PC-3 (cell line): ENCODE measurements around the gene IKBKE. TPM values are rescaled to one million over a fixed set of nuclear protein-coding genes. Genes with fewer than 3 reads are reported as not detected.
"Not testable (repeated sequence)": the region's sequence is repeated elsewhere in the genome, so short reads cannot be mapped to it uniquely, and the experiment has no call there.

Experiments used
- ATAC-seq: fragments of 200-7000 bp; cut with Tn5 transposase; 2 replicates; pipeline ENCODE4 v1.9.1; 2020; ENCODE audit warnings: mild to moderate bottlenecking, moderate library complexity
- BruUV-seq: library from RNA; stranded (reverse); fragments of 400-500 nt; replicated peaks from 2 replicates; lab custom pipeline; 2021; lab: Mats Ljungman, UMichigan
- CTCF ChIA-PET: fragments of 300-600 bp; sonication (Branson Sonifier 250); formaldehyde crosslinking; loops from one replicate; lab custom pipeline; 2022; ENCODE audit warnings: antibody characterized with exemption; lab: Charles Lee
- POLR2A ChIA-PET: fragments of 300-600 bp; sonication (Branson Sonifier 250); formaldehyde crosslinking; loops from one replicate; lab custom pipeline; 2022; ENCODE audit warnings: antibody characterized with exemption; ENCODE audit not compliant: unreplicated experiment; lab: Charles Lee
- DNase-seq: peaks from one replicate; pipeline ENCODE4 v3.0.0-alpha.2; 2015
- H2AFZ ChIP-seq: fragments of 300-600 bp; sonication (generic); 2 replicates; pipeline ENCODE4 v1.6.0; 2016; ENCODE audit warnings: antibody characterized with exemption, low read length
- H3F3A ChIP-seq: fragments of 300-600 bp; sonication (generic); one replicate; pipeline ENCODE4 v1.6.0; 2017; ENCODE audit warnings: antibody characterized with exemption, low read length, control low read depth, mild to moderate bottlenecking; ENCODE audit not compliant: unreplicated experiment
- H3K27ac ChIP-seq: fragments of 300-600 bp; sonication (generic); 2 replicates; pipeline ENCODE4 v1.5.1; 2016; ENCODE audit warnings: mild to moderate bottlenecking, low read length
- H3K27me3 ChIP-seq: fragments of 300-600 bp; sonication (generic); 2 replicates; pipeline ENCODE4 v1.6.1; 2016; ENCODE audit warnings: low read length, mixed read lengths
- H3K36me3 ChIP-seq: fragments of 300-600 bp; sonication (generic); 2 replicates; pipeline ENCODE4 v1.6.1; 2016; ENCODE audit warnings: low read depth, mixed run types, low read length, mixed read lengths
- H3K4me1 ChIP-seq: fragments of 300-600 bp; sonication (generic); 2 replicates; pipeline ENCODE4 v1.5.1; 2016; ENCODE audit warnings: low read length; ENCODE audit not compliant: insufficient read depth
- H3K4me2 ChIP-seq: fragments of 300-600 bp; sonication (generic); 2 replicates; pipeline ENCODE4 v1.6.0; 2016; ENCODE audit warnings: low read length
- H3K4me3 ChIP-seq: fragments of 300-600 bp; sonication (generic); 2 replicates; pipeline ENCODE4 v1.5.1; 2016; ENCODE audit warnings: mild to moderate bottlenecking, low read length, mixed read lengths
- H3K79me2 ChIP-seq: fragments of 300-600 bp; sonication (generic); 2 replicates; pipeline ENCODE4 v1.6.1; 2017; ENCODE audit warnings: low read length, mixed read lengths
- H3K9ac ChIP-seq: fragments of 300-600 bp; sonication (generic); 2 replicates; pipeline ENCODE4 v1.6.0; 2016; ENCODE audit warnings: mild to moderate bottlenecking, low read length
- H3K9me2 ChIP-seq: fragments of 300-600 bp; sonication (generic); replicated peaks from 2 replicates; pipeline ENCODE4 v1.6.1; 2016; ENCODE audit warnings: mixed run types, low read length, mixed read lengths
- H3K9me3 ChIP-seq: fragments of 300-600 bp; sonication (generic); 2 replicates; pipeline ENCODE4 v1.6.1; 2016; ENCODE audit warnings: low read length, mixed read lengths
- H4K20me1 ChIP-seq: fragments of 300-600 bp; sonication (generic); 2 replicates; pipeline ENCODE4 v1.6.1; 2016; ENCODE audit warnings: low read length, mixed read lengths
- CTCF ChIP-seq: fragments of 300-600 bp; sonication (generic); conservative IDR thresholded peaks from 2 replicates; pipeline ENCODE4 v1.5.1; 2017; ENCODE audit warnings: antibody characterized with exemption, low read depth, mild to moderate bottlenecking, low read length
- EZH2 ChIP-seq: fragments of 300-600 bp; sonication (generic); IDR thresholded peaks from one replicate; pipeline ENCODE4 v1.6.1; 2017; ENCODE audit warnings: antibody characterized with exemption, mild to moderate bottlenecking, low read length; ENCODE audit not compliant: unreplicated experiment
- EZH2phosphoT487 ChIP-seq: fragments of 300-600 bp; sonication (generic); IDR thresholded peaks from 2 replicates; pipeline ENCODE4 v1.6.1; 2018; ENCODE audit warnings: mild to moderate bottlenecking, antibody characterized with exemption, low read length, borderline replicate concordance
- intact Hi-C: fragments of 100-400 bp; cut with micrococcal nuclease; formaldehyde crosslinking; loops from 2 replicates; pipeline ENCODE4 v1.9.0; 2023
- total RNA-seq: library from RNA; depleted of rRNA; stranded (reverse); fragments of >200 nt; gene quantifications from 2 replicates; pipeline ENCODE4 v1.2.3, GENCODE V29; 2014

IKBKE gene
- total RNA-seq, 1 experiment from 2014 or later = 28.3 TPM

GRCh38 chr1:206483864-206484263 is 13.6 kb downstream of the IKBKE start:
- H3K27ac ChIP-seq, H2AFZ ChIP-seq, H3K27me3 ChIP-seq, H3K9me2 ChIP-seq, H3K4me2 ChIP-seq, ATAC-seq, H4K20me1 ChIP-seq, H3K79me2 ChIP-seq, intact Hi-C loops, H3K4me1 ChIP-seq, H3K9ac ChIP-seq, H3F3A ChIP-seq, H3K9me3 ChIP-seq, DNase-seq, H3K36me3 ChIP-seq, BruUV-seq, H3K4me3 ChIP-seq, POLR2A ChIA-PET, CTCF ChIA-PET: not testable (repeated sequence)

GRCh38 chr1:206484901-206485300 is 14.6 kb downstream of the IKBKE start:
- Histone ChIP-seq H2AFZ (no peak overlapping the region), H3K4me2 (no peak overlapping the region), H3K79me2 (no peaks in the 10 kb centered on the region), H3K4me1 (peaks cover 7% of the 10 kb centered on the region), H3K27me3 (no peaks in the 10 kb centered on the region), H3F3A (no peaks in the 10 kb centered on the region), H3K27ac (no peak overlapping the region), H3K36me3 (peaks cover 3% of the 10 kb centered on the region; the same call in 1 of the 2 replicates), H4K20me1 (no peaks in the 10 kb centered on the region), H3K9me3 (no peaks in the 10 kb centered on the region), H3K9me2 (no peaks in the 10 kb centered on the region), H3K9ac (no peak overlapping the region), H3K4me3 (no peak overlapping the region)
- ATAC-seq (no peak), DNase-seq (no peak)
- no TSS peak for BruUV-seq
- ChIA-PET POLR2A (no interaction called here), CTCF (no interaction called here)
- TF ChIP-seq EZH2 (no peak), EZH2phosphoT487 (no peak), CTCF (no peak)
- intact Hi-C loops = no loop called here

- Histone ChIP-seq H3K4me1 (no peaks in the 10 kb centered on the region), H3K27ac (no peak overlapping the region), H3K36me3 (peaks cover 11% of the 10 kb centered on the region; the same call in 1 of the 2 replicates), H2AFZ (no peak overlapping the region), H3K9me2 (no peaks in the 10 kb centered on the region), H3K4me2 (no peak overlapping the region), H4K20me1 (no peaks in the 10 kb centered on the region), H3F3A (no peaks in the 10 kb centered on the region), H3K9me3 (no peaks in the 10 kb centered on the region), H3K9ac (no peak overlapping the region), H3K27me3 (no peaks in the 10 kb centered on the region), H3K79me2 (no peaks in the 10 kb centered on the region), H3K4me3 (no peak overlapping the region)
- intact Hi-C loops = no loop called here
- no TSS peak for BruUV-seq
- ATAC-seq (no peak), DNase-seq (no peak)
- POLR2A ChIA-PET = no interaction called here
- CTCF ChIA-PET = no interaction called here
- TF ChIP-seq CTCF (no peak), EZH2 (no peak), EZH2phosphoT487 (no peak)
Measured at GRCh38 chr1:206486995-206487788, 16.9 kb downstream of the IKBKE start.
